RCC 7860 (cell line): ENCODE data around the gene NUDT9.
"Not testable (repeated sequence)": the region's sequence is repeated elsewhere in the genome, so short reads cannot be mapped to it uniquely, and the experiment has no call there.

Source experiments
- DNase-seq: peaks from one replicate; pipeline ENCODE4 v3.0.0-alpha.2; 2015; ENCODE audit warnings: low spot score
- FAIRE-seq: peaks from 2 replicates; lab custom pipeline; 2012; peaks lifted over from hg19 to GRCh38; lab: Jason Lieb, UNC

NUDT9 gene, protein sequence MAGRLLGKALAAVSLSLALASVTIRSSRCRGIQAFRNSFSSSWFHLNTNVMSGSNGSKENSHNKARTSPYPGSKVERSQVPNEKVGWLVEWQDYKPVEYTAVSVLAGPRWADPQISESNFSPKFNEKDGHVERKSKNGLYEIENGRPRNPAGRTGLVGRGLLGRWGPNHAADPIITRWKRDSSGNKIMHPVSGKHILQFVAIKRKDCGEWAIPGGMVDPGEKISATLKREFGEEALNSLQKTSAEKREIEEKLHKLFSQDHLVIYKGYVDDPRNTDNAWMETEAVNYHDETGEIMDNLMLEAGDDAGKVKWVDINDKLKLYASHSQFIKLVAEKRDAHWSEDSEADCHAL

DNA sequence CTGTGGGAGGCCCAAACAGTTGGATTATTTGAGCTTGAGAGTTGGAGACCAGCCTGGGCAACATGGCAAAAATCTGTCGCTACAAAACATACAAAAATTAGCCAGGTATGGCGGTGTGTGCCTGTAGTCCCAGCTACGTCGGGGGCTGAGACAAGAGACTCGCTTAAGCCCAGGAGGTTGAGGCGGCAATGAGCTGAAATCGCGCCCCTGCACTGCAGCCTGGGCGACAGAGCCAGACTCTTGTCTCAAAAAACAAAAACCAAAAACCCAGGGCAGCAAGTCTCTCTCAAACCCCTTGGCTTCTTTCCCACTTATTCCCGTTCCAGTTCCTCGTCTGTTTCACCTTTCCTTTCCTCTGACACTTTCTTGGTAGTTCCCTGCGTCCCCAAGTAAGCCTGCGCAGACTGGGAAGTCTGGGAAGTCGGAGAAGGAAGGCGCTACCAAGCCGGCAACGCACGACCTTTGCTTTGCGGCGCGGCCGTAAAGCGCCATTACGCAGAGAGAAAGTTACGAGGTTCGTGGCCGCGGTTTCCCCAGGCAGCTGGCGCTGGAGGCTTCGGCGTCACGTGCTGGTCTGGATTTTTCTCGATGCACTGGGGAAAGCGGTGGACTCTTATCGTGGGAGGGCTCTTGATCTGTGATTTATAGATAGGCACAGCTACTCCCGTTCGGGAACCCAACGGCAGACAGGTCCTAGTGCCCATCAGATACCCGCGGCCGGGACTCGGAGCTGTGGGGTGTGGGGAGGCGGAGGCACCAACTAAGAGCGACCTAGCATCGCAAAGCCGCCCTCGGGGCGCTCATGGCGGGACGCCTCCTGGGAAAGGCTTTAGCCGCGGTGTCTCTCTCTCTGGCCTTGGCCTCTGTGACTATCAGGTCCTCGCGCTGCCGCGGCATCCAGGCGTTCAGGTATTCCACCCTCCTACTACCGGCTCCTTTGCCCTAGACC lies at the start of gene NUDT9:
Gene NUDT9 (plus strand): TSS at position 470 of the 949 bp plus-strand sequence. CDS start 333 bp downstream, at position 803.
- DNase-seq (peak; percentile 87), FAIRE-seq (peak; percentile 70)

GRCh38 chr4:87375719-87376291 lies 46.6 kb upstream of the NUDT9 start:
- FAIRE-seq = peak; percentile 55
- DNase-seq = peak; percentile 37

DNA sequence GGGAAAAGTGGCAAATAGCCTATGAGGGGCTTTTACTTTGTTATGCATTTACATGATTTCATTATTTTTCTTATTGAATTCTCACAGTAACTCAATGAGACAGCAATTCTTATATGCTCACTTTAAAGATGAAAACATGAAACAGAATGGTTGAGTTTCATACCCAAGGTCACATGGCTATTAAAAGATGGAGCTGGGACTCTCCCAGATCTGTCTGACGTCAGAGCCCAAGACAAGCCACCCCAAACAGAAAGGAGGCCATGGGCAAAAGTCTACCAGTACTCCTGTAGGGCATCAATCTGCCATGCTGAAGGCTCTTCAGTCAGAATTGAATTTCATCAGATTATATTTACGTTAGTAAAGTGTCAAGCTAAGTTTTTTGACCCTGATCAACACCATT lies 44.6 kb upstream of the NUDT9 start:
- FAIRE-seq = no peak
- DNase-seq = no peak

- no peak for FAIRE-seq
These were observed 40.3 kb upstream of the NUDT9 start for GRCh38 chr4:87382116-87382515.

GRCh38 chr4:87382931-87383330 lies 39.4 kb upstream of the NUDT9 start:
- no peak for DNase-seq
- FAIRE-seq = no peak

More at GRCh38 chr4:87382116-87382515, 40.3 kb upstream of the NUDT9 start:
- DNase-seq = no peak

DNA sequence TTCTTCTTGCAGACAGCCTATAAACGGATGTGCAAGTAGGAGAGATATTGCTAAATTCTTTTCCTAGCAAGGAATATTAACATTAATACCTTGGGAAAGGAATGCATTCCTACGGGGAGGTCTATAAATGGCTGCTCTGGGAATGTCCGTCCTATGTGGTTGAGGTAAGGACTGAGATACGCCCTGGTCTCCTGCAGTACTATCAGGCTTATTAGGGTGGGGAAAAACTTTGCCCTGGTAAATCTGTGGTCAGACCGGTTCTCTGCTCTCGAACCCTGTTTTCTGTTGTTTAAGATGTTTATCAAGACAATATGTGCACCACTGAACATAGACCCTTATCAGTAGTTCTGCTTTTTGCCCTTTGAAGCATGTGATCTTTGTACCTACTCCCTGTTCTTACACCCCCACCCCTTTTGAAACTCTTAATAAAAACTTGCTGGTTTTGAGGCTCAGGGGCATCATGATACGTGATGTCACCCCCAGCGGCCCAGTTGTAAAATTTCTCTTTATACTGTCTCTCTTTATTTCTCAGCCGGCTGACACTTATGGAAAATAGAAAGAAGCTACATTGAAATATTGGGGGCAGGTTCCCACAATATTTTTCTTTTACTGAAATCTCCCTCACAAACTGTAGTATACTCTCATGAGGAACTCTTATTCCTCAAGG lies 37.8 kb upstream of the NUDT9 start:
- not testable (repeated sequence) for FAIRE-seq, DNase-seq

- FAIRE-seq = no peak
- no peak for DNase-seq
These were observed 35.1 kb upstream of the NUDT9 start for GRCh38 chr4:87387237-87387636.

- FAIRE-seq = no peak
- no peak for DNase-seq
These were observed 33.5 kb upstream of the NUDT9 start for GRCh38 chr4:87388901-87389300.

DNA sequence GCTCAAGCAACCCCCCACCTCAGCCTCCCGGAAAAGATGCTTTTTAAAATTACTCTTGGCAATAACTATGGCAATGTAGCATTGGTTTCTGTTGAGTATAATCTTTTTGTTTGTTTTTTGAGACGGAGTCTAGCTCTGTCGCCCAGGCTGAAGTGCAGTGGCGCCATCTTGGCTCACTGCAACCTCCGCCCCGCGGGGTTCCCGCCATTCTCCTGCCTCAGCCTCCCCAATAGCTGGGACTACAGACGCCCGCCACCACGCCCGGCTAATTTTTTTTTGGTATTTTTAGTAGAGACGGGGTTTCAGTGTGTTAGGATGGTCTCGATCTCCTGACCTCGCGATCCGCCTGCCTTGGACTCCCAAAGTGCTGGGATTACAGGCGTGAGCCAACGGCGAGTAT lies 32.3 kb upstream of the NUDT9 start:
- not testable (repeated sequence) for DNase-seq, FAIRE-seq

GRCh38 chr4:87390551-87390890 lies 31.9 kb upstream of the NUDT9 start:
- no peak for FAIRE-seq

GRCh38 chr4:87390891-87391575 lies 31.3 kb upstream of the NUDT9 start, which contains the start of gene HSD17B11:
HSD17B11 (minus strand) TSS chr4:87391188; CDS start chr4:87391070, 118 bp downstream.
- peak; percentile 88 for FAIRE-seq
- DNase-seq = peak; percentile 88

More at GRCh38 chr4:87390551-87390890, 31.9 kb upstream of the NUDT9 start:
- DNase-seq = no peak

DNA sequence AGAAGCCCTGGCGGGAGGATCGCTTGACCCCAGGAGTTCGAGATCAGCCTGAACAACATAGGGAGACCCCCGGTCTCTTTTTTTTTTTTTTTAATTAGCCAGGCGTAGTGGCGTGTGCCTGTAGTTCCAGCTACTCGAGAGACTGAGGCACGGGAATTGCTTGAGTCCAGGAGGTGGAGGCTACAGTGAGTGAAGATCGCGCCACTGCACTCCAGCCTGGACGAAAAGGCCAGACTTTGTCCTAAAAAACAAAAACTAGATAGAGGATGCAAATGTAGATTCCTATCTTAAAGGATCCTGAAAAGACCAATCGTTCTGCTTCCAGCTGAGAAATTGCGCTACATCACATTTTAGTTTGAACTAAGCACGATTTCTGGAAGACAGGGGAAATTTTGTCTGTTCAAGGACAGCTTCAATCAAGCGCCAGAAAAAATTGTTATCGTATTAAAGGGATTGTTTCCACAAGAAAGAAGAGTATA lies 30.8 kb upstream of the NUDT9 start:
- FAIRE-seq (no peak), DNase-seq (no peak)

GRCh38 chr4:87392183-87392582 lies 30.2 kb upstream of the NUDT9 start:
- FAIRE-seq (no peak), DNase-seq (no peak)

DNA sequence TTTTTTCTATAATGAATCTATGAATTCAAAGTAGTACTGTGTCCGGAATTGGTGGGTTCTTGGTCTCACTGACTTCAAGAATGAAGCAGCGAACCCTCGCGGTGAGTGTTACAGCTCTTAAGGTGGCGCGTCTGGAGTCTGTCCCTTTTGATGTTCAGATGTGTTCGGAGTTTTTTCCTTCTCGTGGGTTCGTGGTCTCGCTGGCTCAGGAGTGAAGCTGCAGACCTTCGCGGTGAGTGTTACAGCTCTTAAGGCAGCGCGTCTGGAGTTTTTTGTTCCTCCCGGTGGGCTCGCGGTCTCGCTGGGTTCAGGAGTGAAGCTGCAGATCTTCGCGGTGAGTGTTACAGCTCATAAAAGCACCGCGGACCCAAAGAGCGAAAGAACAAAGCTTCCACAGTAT lies 27.3 kb upstream of the NUDT9 start:
- not testable (repeated sequence) for FAIRE-seq, DNase-seq

GRCh38 chr4:87395851-87396250 lies 26.5 kb upstream of the NUDT9 start:
- not testable (repeated sequence) for DNase-seq, FAIRE-seq

DNA sequence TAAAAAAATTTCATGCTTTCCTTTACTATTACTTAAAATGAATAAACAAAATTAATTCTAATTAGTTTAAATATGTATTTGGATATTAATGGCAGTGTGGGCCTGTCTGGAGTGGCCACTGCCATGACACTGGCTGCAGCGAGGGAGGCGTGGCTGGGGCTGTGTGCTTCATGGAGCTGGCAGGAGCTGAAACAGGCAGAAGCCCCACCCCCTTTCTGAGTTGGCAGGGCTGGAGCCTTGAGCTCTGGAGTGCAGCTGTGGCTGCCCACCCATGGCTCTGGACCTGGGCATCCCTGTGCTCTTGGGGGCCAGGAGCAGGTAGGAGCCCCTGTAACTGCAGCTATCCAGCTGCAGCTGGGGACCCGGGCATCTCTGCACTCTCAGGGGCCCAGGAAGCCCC lies 23.2 kb upstream of the NUDT9 start:
- DNase-seq = no peak
- FAIRE-seq = no peak

GRCh38 chr4:87399954-87400353 lies 22.4 kb upstream of the NUDT9 start:
- FAIRE-seq (no peak), DNase-seq (no peak)

DNA sequence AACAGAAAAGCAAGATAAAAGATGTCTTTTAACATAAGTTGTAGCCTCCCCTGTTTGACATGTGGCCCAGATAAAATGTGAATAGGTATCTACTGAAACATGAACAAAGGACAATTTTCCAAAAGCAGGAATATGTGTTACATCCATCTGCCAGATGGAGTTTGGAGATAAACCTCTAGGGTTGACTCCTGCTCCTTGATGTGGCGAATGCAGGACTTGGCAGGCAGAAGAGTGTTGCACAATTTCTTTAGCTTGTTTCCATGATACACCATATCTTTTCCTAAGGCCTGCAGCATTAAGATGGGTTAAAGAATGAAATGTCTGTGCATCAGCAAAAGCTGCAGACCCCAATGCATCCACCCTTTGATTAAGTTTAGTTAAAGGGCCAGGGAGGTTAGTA lies 18.6 kb upstream of the NUDT9 start:
- FAIRE-seq, DNase-seq: not testable (repeated sequence)

- DNase-seq (no peak), FAIRE-seq (no peak)
These were observed 17.1 kb upstream of the NUDT9 start for GRCh38 chr4:87405211-87405820.
